Measurements from ENCODE around the gene GPD2. TPM values are rescaled to one million over a fixed set of nuclear protein-coding genes. Genes with fewer than 3 reads are reported as not detected.

GPD2 gene
- total RNA-seq, 6 experiments from 2014 or later, result 44.4 to 69.8 (median 55.7) TPM

DNA sequence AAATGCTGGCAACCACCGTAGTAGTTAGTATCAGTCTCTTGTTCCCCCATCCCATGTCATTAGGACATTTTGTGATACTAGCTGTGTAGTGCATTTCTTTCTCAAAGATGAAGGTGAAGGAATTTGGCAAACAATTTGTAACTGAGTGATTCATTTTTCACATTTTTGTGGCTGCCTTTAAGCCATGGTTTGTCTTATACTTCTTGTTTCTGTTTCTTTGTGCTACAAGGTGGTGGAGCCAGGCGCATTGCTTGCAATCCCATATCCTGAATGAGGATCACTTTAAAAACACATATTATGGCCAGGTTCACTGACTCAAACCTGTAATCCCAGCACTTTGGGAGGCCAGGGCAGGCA, 40.6 kb downstream of the GPD2 start:
- Mint-ChIP-seq H3K4me1 (ENCODE audit: low read depth) (peaks cover 54% of the 10 kb centered on the region), H3K27me3 (ENCODE audit: insufficient read depth) (no peaks in the 10 kb centered on the region; the same call in 1 of the 2 replicates), H3K9me3 (no peaks in the 10 kb centered on the region), H3K4me3 (peak overlapping the region; percentile 16), H3K36me3 (ENCODE audit: low read depth) (0 out of 2 replicates have a peak, but pooled peaks cover 11% of the 10 kb centered on the region), H3K27ac (peak overlapping the region; percentile 59)
- TF ChIP-seq, protein P1, sequence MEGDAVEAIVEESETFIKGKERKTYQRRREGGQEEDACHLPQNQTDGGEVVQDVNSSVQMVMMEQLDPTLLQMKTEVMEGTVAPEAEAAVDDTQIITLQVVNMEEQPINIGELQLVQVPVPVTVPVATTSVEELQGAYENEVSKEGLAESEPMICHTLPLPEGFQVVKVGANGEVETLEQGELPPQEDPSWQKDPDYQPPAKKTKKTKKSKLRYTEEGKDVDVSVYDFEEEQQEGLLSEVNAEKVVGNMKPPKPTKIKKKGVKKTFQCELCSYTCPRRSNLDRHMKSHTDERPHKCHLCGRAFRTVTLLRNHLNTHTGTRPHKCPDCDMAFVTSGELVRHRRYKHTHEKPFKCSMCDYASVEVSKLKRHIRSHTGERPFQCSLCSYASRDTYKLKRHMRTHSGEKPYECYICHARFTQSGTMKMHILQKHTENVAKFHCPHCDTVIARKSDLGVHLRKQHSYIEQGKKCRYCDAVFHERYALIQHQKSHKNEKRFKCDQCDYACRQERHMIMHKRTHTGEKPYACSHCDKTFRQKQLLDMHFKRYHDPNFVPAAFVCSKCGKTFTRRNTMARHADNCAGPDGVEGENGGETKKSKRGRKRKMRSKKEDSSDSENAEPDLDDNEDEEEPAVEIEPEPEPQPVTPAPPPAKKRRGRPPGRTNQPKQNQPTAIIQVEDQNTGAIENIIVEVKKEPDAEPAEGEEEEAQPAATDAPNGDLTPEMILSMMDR (IDR thresholded peaks at IDR 0.05), result no peak
- peak; percentile 66 for DNase-seq

DNA sequence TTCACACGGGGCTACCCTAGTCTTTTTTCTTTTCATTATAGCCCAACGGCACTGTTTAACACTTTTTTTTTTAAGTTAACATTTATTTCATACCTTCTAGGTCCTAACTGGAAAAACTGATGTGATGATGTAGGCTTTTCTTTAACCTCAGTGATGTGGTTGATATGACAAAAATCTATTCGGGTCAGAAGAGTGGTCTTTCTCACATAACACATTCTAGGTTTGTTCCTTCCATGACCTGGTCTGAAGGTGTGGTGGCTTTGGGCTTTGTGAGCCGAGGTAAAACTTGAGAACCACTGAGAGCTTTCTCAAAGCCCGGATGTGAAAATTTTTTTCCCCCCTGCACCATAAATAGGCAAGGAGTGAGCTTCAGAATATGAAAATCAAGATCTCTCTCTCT, 44.2 kb downstream of the GPD2 start:
- Mint-ChIP-seq H3K27ac (no peak overlapping the region), H3K27me3 (ENCODE audit: insufficient read depth) (peaks cover 2% of the 10 kb centered on the region)

DNA sequence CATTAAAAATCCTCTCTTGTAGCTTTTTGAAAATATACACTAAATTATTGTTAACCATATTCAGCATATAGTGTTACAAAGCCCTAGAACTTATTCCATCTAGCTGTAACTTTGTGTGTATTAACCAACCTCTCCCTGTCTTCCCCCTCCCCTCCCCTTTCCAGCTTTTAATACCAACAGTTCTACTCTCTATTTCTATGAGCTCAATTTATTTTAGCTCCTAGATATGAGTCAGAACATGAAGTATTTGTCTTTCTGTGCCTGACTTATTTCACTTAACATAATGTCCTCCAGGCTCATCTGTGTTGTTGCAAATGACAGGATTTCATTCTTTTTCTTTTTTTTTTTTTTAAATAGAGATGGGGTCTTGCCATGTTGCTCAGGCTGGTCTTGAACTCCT, 45.1 kb downstream of the GPD2 start:
- no peak for DNase-seq
- peaks cover 22% of the 10 kb centered on the region for H3K36me3 Mint-ChIP-seq (ENCODE audit: low read depth)
- TF ChIP-seq, protein P1 (IDR thresholded peaks at IDR 0.05), result no peak
- H3K9me3 Mint-ChIP-seq, result no peaks in the 10 kb centered on the region
- H3K4me3 Mint-ChIP-seq, result no peak overlapping the region
- peaks cover 2% of the 10 kb centered on the region for H3K27me3 Mint-ChIP-seq (ENCODE audit: insufficient read depth)
- no peak overlapping the region for H3K27ac Mint-ChIP-seq
- H3K4me1 Mint-ChIP-seq (ENCODE audit: low read depth), result peaks cover 54% of the 10 kb centered on the region

More for the DNA sequence above, 44.2 kb downstream of the GPD2 start:
- TF ChIP-seq, protein P1 (IDR thresholded peaks at IDR 0.05), result no peak
- no peaks in the 10 kb centered on the region for H3K9me3 Mint-ChIP-seq
- DNase-seq, result no peak
- H3K36me3 Mint-ChIP-seq (ENCODE audit: low read depth), result peaks cover 21% of the 10 kb centered on the region
- H3K4me3 Mint-ChIP-seq, result no peak overlapping the region
- H3K4me1 Mint-ChIP-seq (ENCODE audit: low read depth), result peaks cover 56% of the 10 kb centered on the region

DNA sequence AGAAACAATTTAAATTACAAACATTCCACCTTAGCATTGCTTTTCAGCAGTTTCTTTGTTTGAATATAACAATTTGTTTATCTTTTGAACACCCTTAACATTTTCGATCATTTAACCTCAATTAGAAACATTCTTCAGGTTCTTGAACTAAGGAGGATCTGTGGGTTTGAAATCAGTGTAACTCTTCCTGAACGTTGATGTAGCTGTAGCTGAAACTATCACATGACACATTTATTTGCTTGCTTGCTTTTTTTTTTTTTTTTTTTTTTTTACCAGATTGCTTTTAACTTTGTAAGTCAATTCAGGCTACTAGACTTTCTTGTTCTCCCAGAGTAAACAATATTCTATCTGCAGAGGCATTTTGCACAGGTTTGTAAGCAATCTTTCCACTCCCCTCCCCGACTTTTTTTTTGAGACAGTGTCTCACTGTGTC, 47.6 kb downstream of the GPD2 start:
- H3K27ac Mint-ChIP-seq, result peak overlapping the region; percentile 32; the same call in 1 of the 2 replicates
- DNase-seq, result no peak
- H3K9me3 Mint-ChIP-seq, result no peaks in the 10 kb centered on the region
- TF ChIP-seq, protein P1 (IDR thresholded peaks at IDR 0.05), result no peak
- H3K4me1 Mint-ChIP-seq (ENCODE audit: low read depth), result peaks cover 40% of the 10 kb centered on the region
- peaks cover 2% of the 10 kb centered on the region for H3K27me3 Mint-ChIP-seq (ENCODE audit: insufficient read depth)
- peaks cover 22% of the 10 kb centered on the region for H3K36me3 Mint-ChIP-seq (ENCODE audit: low read depth)
- H3K4me3 Mint-ChIP-seq, result no peak overlapping the region

DNA sequence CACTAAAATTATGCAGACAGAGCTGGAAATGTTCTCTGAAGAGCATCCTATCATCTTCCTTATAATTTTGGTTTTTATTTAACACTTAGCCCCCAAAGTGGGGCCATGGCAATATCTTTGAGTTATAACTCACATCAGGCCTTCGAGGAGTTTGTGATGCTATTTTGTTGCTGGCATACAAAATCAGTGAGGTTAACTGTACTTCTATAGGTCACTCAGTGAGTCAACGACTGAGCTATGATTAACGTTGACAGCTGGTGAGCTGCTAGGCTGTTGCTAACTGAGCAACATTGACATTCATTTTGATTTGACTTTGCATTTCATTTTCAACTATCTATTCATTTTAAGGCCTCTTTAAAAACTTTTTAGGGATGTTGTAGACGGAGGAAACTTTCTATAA, 50.0 kb downstream of the GPD2 start:
- Mint-ChIP-seq H3K4me3 (no peak overlapping the region), H3K36me3 (ENCODE audit: low read depth) (peaks cover 18% of the 10 kb centered on the region), H3K27me3 (ENCODE audit: insufficient read depth) (peaks cover 2% of the 10 kb centered on the region; the same call in 1 of the 2 replicates), H3K4me1 (ENCODE audit: low read depth) (peaks cover 47% of the 10 kb centered on the region), H3K9me3 (no peaks in the 10 kb centered on the region), H3K27ac (no peak overlapping the region)
- DNase-seq, result no peak
- TF ChIP-seq, protein P1 (IDR thresholded peaks at IDR 0.05), result no peak

DNA sequence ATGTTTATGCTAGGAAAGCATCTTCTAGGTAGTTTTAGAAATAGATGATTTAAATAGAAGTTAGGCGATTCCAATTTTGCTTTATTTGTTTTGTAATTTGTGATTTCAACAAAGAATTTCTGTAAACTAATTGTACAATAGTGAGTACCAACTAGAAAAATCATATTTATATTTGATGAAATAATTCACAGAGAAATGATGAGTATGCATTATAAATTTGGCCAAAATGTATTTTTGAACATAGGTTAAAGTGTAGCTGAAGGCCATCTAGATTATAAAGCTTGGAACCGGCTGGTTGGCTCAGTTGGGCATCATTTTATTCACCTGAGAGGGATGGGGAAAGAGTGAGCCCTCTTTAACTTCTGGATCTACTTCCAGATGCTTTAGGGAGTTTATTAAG, 50.4 kb downstream of the GPD2 start:
- DNase-seq, result no peak
- H3K9me3 Mint-ChIP-seq, result no peaks in the 10 kb centered on the region
- TF ChIP-seq, protein P1 (IDR thresholded peaks at IDR 0.05), result no peak
- H3K4me1 Mint-ChIP-seq (ENCODE audit: low read depth), result peaks cover 43% of the 10 kb centered on the region
- H3K4me3 Mint-ChIP-seq, result no peak overlapping the region
- peaks cover 18% of the 10 kb centered on the region for H3K36me3 Mint-ChIP-seq (ENCODE audit: low read depth)
- no peak overlapping the region for H3K27ac Mint-ChIP-seq
- peaks cover 2% of the 10 kb centered on the region; the same call in 1 of the 2 replicates for H3K27me3 Mint-ChIP-seq (ENCODE audit: insufficient read depth)

Measured in HFFc6 (cell line).